ENCODE measurements around the gene BBIP1. TPM values are rescaled to one million over a fixed set of nuclear protein-coding genes. Genes with fewer than 3 reads are reported as not detected.

The BBIP1 gene
- total RNA-seq, 2 donors from 2014 or later = 25.7 to 34.5 TPM

GRCh38 chr10:110861930-110862649, 56.9 kb downstream of the BBIP1 start:
- H3K27ac Mint-ChIP-seq = peak overlapping the region; percentile 69

DNA sequence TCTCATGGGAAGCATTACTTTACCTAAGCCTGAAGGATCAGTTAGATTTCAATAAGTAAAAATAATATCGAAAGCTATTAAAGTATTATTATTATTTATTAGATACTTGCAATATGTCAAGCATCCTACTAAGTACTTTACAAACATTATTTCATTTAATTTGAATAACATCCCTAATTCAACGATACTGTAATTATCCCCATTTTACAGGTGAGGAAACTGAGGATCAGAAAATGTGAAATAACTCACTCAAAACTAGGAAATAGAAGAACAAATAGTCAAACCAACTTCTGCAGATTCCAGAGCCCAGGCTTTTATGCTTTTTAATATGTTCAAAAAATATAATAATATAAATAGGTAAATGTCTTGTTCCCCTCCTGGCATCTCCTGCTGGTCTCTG, 57.5 kb downstream of the BBIP1 start:
- Mint-ChIP-seq H3K4me1 (ENCODE audit: low read depth) (peaks cover 91% of the 10 kb centered on the region), H3K27me3 (ENCODE audit: low read depth) (no peaks in the 10 kb centered on the region), H3K9me3 (peaks cover 0 to 2% of the 10 kb centered on the region in 2 donors), H3K36me3 (ENCODE audit: insufficient read depth in 2 of 2) (peaks cover 2 to 6% of the 10 kb centered on the region in 2 donors), H3K27ac (peak overlapping the region; percentile 57), H3K4me3 (no peak overlapping the region)
- no peak for ATAC-seq (replicated peaks in 1 of 2)
- DNase-seq = no peak

More at GRCh38 chr10:110861930-110862649, 56.9 kb downstream of the BBIP1 start:
- Mint-ChIP-seq H3K36me3 (ENCODE audit: insufficient read depth in 2 of 2) (peaks cover 2 to 6% of the 10 kb centered on the region in 2 donors), H3K9me3 (peaks cover 0 to 2% of the 10 kb centered on the region in 2 donors), H3K4me1 (ENCODE audit: low read depth) (peaks cover 96% of the 10 kb centered on the region), H3K27me3 (ENCODE audit: low read depth) (no peaks in the 10 kb centered on the region), H3K4me3 (peak overlapping the region; percentile 20 to 35)
- DNase-seq = no peak
- no peak for ATAC-seq (replicated peaks in 1 of 2)

- Mint-ChIP-seq H3K27me3 (ENCODE audit: low read depth) (no peaks in the 10 kb centered on the region), H3K9me3 (peaks cover 0 to 2% of the 10 kb centered on the region in 2 donors), H3K4me1 (ENCODE audit: low read depth) (peaks cover 88% of the 10 kb centered on the region), H3K36me3 (ENCODE audit: insufficient read depth in 2 of 2) (peaks cover 2 to 6% of the 10 kb centered on the region in 2 donors), H3K27ac (peak overlapping the region; percentile 57), H3K4me3 (peak overlapping the region; percentile 64 to 80)
- DNase-seq (peak in 1 of 2 donors; percentile 59), ATAC-seq (replicated peaks in 1 of 2) (peak; percentile 50 to 52)
Observed at GRCh38 chr10:110860576-110861241, 58.3 kb downstream of the BBIP1 start.

GRCh38 chr10:110859973-110860376, 59.0 kb downstream of the BBIP1 start:
- DNase-seq = no peak
- no peaks in the 10 kb centered on the region for H3K27me3 Mint-ChIP-seq (ENCODE audit: low read depth)

DNA sequence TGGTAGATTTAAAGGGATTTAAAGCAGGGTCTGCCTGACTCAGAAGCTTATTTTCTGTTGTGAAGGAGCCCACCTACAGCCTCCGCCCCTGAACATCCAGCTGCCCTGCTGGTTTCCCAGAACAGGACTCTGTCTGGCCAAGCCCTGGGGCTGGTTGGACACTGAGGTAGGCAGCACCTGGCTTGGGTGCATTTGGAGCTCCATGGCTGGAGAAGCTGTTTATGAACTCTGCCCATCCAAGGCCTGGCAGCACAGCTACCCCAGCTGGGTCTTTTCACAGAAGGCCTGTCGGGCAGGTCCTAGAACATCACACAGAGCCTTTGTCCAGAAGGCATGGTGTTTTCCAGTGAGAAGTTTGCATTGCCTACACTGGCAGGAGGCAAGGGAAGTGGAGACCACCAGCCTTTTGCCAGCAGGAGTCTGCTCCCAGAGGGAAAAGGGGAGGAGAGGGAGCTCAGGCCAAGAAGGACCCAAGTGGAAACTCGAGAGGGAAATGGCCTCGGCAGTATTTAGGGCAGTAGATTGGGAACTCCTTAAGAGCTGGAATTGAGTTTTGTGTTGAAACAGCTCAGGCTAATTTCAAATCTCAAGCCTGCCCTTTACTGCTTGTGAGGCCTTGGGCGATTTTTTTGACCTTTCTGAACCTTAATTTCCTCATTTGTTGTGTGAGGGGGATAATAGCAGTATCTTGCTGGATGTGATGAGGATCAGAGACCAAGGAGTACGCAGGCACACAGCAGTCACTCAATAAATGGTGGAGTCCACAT, 59.6 kb downstream of the BBIP1 start:
- DNase-seq (no peak), ATAC-seq (replicated peaks in 1 of 2) (no peak)
- Mint-ChIP-seq H3K27ac (peak overlapping the region; percentile 57), H3K9me3 (peaks cover 0 to 2% of the 10 kb centered on the region in 2 donors), H3K36me3 (ENCODE audit: insufficient read depth in 2 of 2) (peaks cover 5 to 12% of the 10 kb centered on the region in 2 donors), H3K4me1 (ENCODE audit: low read depth) (peaks cover 85% of the 10 kb centered on the region), H3K27me3 (ENCODE audit: low read depth) (no peaks in the 10 kb centered on the region), H3K4me3 (peak overlapping the region in 1 of 2 donors; percentile 80)

More at GRCh38 chr10:110859973-110860376, 59.0 kb downstream of the BBIP1 start:
- Mint-ChIP-seq H3K4me3 (peak overlapping the region in 1 of 2 donors; percentile 80), H3K36me3 (ENCODE audit: insufficient read depth in 2 of 2) (peaks cover 5 to 11% of the 10 kb centered on the region in 2 donors), H3K4me1 (ENCODE audit: low read depth) (peaks cover 88% of the 10 kb centered on the region), H3K9me3 (peaks cover 0 to 2% of the 10 kb centered on the region in 2 donors), H3K27ac (peak overlapping the region; percentile 57)
- ATAC-seq (replicated peaks in 1 of 2) = no peak

GRCh38 chr10:110858297-110858934, 60.6 kb downstream of the BBIP1 start:
- Mint-ChIP-seq H3K36me3 (ENCODE audit: insufficient read depth in 2 of 2) (peaks cover 5 to 12% of the 10 kb centered on the region in 2 donors), H3K27me3 (ENCODE audit: low read depth) (no peaks in the 10 kb centered on the region), H3K9me3 (peaks cover 0 to 2% of the 10 kb centered on the region in 2 donors), H3K27ac (peak overlapping the region; percentile 12), H3K4me3 (peak overlapping the region; percentile 26 to 64), H3K4me1 (ENCODE audit: low read depth) (peaks cover 85% of the 10 kb centered on the region)
- DNase-seq = no peak
- ATAC-seq (replicated peaks in 1 of 2) = no peak

DNA sequence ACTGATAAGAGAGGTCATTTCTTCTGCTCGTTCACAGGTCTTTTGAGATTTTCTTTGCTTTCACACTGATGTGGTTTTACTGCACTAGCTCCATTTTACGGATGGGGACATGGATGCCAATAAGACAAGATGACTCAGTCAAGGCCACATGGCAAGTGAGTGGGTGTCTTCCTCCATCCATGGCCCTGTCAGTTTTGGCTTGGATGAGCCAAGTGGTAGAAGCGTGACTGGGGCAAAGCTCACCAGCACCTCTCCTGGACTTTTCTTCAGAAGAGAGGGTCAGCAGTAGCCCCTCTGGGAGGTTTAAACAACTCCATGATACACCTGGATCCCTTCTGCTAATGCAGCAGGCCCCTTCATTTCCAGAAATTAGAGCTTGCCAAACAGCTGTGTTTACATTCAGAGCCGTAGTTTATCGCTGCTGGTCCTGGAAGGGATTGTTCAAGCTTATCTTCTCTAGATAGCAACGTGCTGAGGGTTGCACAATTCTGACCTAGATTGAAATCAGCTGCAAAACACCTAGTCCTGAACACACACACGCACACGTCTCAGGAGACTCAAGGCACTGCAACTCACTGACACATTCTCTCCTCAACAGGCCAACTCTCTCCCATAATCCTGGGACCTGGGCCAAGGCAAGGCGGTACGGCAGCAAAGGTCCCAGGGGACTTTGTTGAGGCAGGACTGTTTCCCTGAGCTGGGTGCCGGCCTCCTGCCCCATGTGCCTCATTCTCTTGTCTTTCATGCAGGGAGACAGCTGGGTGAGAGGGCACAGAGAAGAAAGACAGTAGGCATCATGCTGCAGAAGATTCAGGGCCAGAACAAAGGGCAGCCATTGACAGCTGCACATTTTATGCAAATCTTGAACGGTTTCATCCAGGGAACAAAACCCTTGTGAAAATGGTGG, 61.5 kb downstream of the BBIP1 start:
- H3K9me3 Mint-ChIP-seq = peaks cover 0 to 2% of the 10 kb centered on the region in 2 donors

DNA sequence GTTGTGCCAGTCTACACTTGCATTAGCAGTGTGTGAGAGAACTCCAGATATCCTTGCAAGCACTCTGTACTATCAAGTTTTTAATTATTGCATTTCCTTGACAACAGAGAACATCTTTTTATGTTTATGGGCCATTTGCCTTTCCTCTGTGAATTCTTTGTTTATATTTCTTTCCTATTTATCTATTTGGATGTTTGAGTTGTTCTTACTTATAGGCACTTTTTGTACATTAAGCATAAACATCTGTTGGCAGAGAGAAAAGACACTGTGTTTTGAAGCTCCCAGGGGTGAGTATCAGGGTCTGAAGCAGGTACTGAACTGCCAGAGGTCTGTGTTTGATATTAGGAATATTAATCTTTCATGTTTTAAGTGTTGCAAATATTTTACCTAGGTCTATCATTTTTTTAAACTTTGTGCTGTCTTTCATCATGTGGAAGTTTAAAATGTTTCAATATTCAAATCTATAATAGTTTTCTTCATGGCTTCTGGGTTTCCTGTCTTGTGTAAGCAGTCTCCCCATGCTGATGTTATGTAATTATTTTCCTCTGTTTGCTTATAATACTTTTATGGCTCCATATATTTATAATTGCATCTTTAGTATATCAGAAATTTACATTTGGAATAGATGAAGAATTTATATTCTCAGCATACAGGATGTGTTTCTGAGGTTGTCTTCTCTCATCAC, 64.9 kb downstream of the BBIP1 start:
- DNase-seq (no peak), ATAC-seq (replicated peaks in 1 of 2) (no peak)
- Mint-ChIP-seq H3K4me3 (peak overlapping the region in 1 of 2 donors; percentile 68), H3K27ac (peak overlapping the region; percentile 86), H3K4me1 (ENCODE audit: low read depth) (peaks cover 84% of the 10 kb centered on the region), H3K9me3 (peaks cover 0 to 2% of the 10 kb centered on the region in 2 donors), H3K27me3 (ENCODE audit: low read depth) (no peaks in the 10 kb centered on the region), H3K36me3 (ENCODE audit: insufficient read depth in 2 of 2) (peaks cover 5 to 12% of the 10 kb centered on the region in 2 donors)

More for the DNA sequence above, 61.5 kb downstream of the BBIP1 start:
- DNase-seq (no peak), ATAC-seq (replicated peaks in 1 of 2) (peak; percentile 62 to 72)
- peaks cover 5 to 12% of the 10 kb centered on the region in 2 donors for H3K36me3 Mint-ChIP-seq (ENCODE audit: insufficient read depth in 2 of 2)
- no peaks in the 10 kb centered on the region for H3K27me3 Mint-ChIP-seq (ENCODE audit: low read depth)
- H3K4me1 Mint-ChIP-seq (ENCODE audit: low read depth) = peaks cover 85% of the 10 kb centered on the region
- peak overlapping the region; percentile 26 to 64 for H3K4me3 Mint-ChIP-seq
- peak overlapping the region; percentile 20 for H3K27ac Mint-ChIP-seq

GRCh38 chr10:110852947-110853346, 66.0 kb downstream of the BBIP1 start:
- Mint-ChIP-seq H3K4me3 (peak overlapping the region; percentile 68 to 78), H3K4me1 (ENCODE audit: low read depth) (peaks cover 77% of the 10 kb centered on the region), H3K36me3 (ENCODE audit: insufficient read depth in 2 of 2) (peaks cover 5 to 8% of the 10 kb centered on the region in 2 donors), H3K27me3 (ENCODE audit: low read depth) (no peaks in the 10 kb centered on the region), H3K27ac (peak overlapping the region; percentile 78), H3K9me3 (peaks cover 0 to 2% of the 10 kb centered on the region in 2 donors)
- DNase-seq (no peak), ATAC-seq (replicated peaks in 1 of 2) (no peak)

GRCh38 chr10:110852255-110852896, 66.6 kb downstream of the BBIP1 start:
- Mint-ChIP-seq H3K27me3 (ENCODE audit: low read depth) (no peaks in the 10 kb centered on the region), H3K9me3 (peaks cover 0 to 2% of the 10 kb centered on the region in 2 donors), H3K4me1 (ENCODE audit: low read depth) (peaks cover 71% of the 10 kb centered on the region), H3K36me3 (ENCODE audit: insufficient read depth in 2 of 2) (peaks cover 5 to 8% of the 10 kb centered on the region in 2 donors), H3K4me3 (peak overlapping the region; percentile 68 to 78), H3K27ac (peak overlapping the region; percentile 78)
- DNase-seq (peak; percentile 52 to 57), ATAC-seq (replicated peaks in 1 of 2) (peak; percentile 88 to 91)
